Rectal smooth muscle tissue (tissue), 1 donor: ENCODE measurements around the gene ABL2.
"Not testable (repeated sequence)": the region's sequence is repeated elsewhere in the genome, so short reads cannot be mapped to it uniquely, and the experiment has no call there.

ENCODE experiments used
- H3K27ac ChIP-seq: one replicate; pipeline ENCODE4 v1.7.0; 2013; ENCODE audit warnings: low read depth, low read length, inconsistent platforms
- H3K27me3 ChIP-seq: one replicate; pipeline ENCODE4 v1.7.0; 2013; ENCODE audit warnings: low read length; ENCODE audit not compliant: control insufficient read depth, insufficient read depth
- H3K36me3 ChIP-seq: one replicate; pipeline ENCODE4 v1.7.0; 2013; ENCODE audit warnings: low read length; ENCODE audit not compliant: control insufficient read depth, insufficient read depth
- H3K4me1 ChIP-seq: one replicate; pipeline ENCODE4 v1.7.0; 2013; ENCODE audit warnings: low read length; ENCODE audit not compliant: control insufficient read depth, insufficient read depth
- H3K4me3 ChIP-seq: one replicate; pipeline ENCODE4 v1.7.0; 2013; ENCODE audit warnings: low read length
- H3K9ac ChIP-seq: one replicate; pipeline ENCODE4 v1.7.0; 2013; ENCODE audit warnings: low read length

ABL2 gene

GRCh38 chr1:179241530-179242097 is 12.1 kb upstream of the ABL2 start:
- Histone ChIP-seq H3K27me3 (no peaks in the 10 kb centered on the region), H3K9ac (no peak overlapping the region), H3K4me1 (no peaks in the 10 kb centered on the region), H3K36me3 (no peaks in the 10 kb centered on the region), H3K4me3 (no peak overlapping the region), H3K27ac (no peak overlapping the region)

- Histone ChIP-seq H3K36me3 (no peaks in the 10 kb centered on the region), H3K27ac (no peak overlapping the region), H3K27me3 (no peaks in the 10 kb centered on the region), H3K4me1 (no peaks in the 10 kb centered on the region), H3K9ac (no peak overlapping the region), H3K4me3 (no peak overlapping the region)
Measured at GRCh38 chr1:179237222-179237621, 7.7 kb upstream of the ABL2 start.

- H3K9ac ChIP-seq = no peak overlapping the region
- no peaks in the 10 kb centered on the region for H3K27me3 ChIP-seq
- no peaks in the 10 kb centered on the region for H3K36me3 ChIP-seq
- no peak overlapping the region for H3K4me3 ChIP-seq
- H3K4me1 ChIP-seq = no peaks in the 10 kb centered on the region
- H3K27ac ChIP-seq = no peak overlapping the region
Measured at GRCh38 chr1:179234863-179235262, 5.4 kb upstream of the ABL2 start.

- Histone ChIP-seq H3K27me3 (no peaks in the 10 kb centered on the region), H3K4me3 (no peak overlapping the region), H3K4me1 (peaks cover 6% of the 10 kb centered on the region), H3K9ac (no peak overlapping the region), H3K36me3 (no peaks in the 10 kb centered on the region), H3K27ac (no peak overlapping the region)
Measured at GRCh38 chr1:179231923-179232322, 2.4 kb upstream of the ABL2 start.

- H3K36me3 ChIP-seq = no peaks in the 10 kb centered on the region
- no peak overlapping the region for H3K27ac ChIP-seq
- H3K9ac ChIP-seq = no peak overlapping the region
- no peaks in the 10 kb centered on the region for H3K27me3 ChIP-seq
- H3K4me3 ChIP-seq = no peak overlapping the region
- H3K4me1 ChIP-seq = peaks cover 6% of the 10 kb centered on the region
Measured at GRCh38 chr1:179230721-179231120, 1.2 kb upstream of the ABL2 start.

GRCh38 chr1:179230251-179230650 is 774 bp upstream of the ABL2 start:
- Histone ChIP-seq H3K4me3 (no peak overlapping the region), H3K4me1 (peaks cover 6% of the 10 kb centered on the region), H3K9ac (no peak overlapping the region), H3K27ac (no peak overlapping the region), H3K27me3 (no peaks in the 10 kb centered on the region), H3K36me3 (no peaks in the 10 kb centered on the region)

GRCh38 chr1:179228783-179229213 is 679 bp downstream of the ABL2 start:
- Histone ChIP-seq H3K27me3 (no peaks in the 10 kb centered on the region), H3K9ac (no peak overlapping the region), H3K27ac (peak overlapping the region; percentile 75), H3K36me3 (no peaks in the 10 kb centered on the region), H3K4me3 (peak overlapping the region; percentile 61), H3K4me1 (peaks cover 6% of the 10 kb centered on the region)

- Histone ChIP-seq H3K27ac (no peak overlapping the region), H3K27me3 (no peaks in the 10 kb centered on the region), H3K36me3 (no peaks in the 10 kb centered on the region), H3K4me1 (peaks cover 6% of the 10 kb centered on the region), H3K9ac (no peak overlapping the region), H3K4me3 (no peak overlapping the region)
Measured at GRCh38 chr1:179226738-179227137, 2.7 kb downstream of the ABL2 start.

GRCh38 chr1:179224466-179224865 is 5.0 kb downstream of the ABL2 start:
- not testable (repeated sequence) for H3K9ac ChIP-seq, H3K4me1 ChIP-seq, H3K36me3 ChIP-seq, H3K4me3 ChIP-seq, H3K27ac ChIP-seq, H3K27me3 ChIP-seq

- H3K4me1 ChIP-seq, H3K36me3 ChIP-seq, H3K27ac ChIP-seq, H3K27me3 ChIP-seq, H3K9ac ChIP-seq, H3K4me3 ChIP-seq: not testable (repeated sequence)
Measured at GRCh38 chr1:179221121-179221520, 8.4 kb downstream of the ABL2 start.

- H3K9ac ChIP-seq = no peak overlapping the region
- H3K4me1 ChIP-seq = no peaks in the 10 kb centered on the region
- no peak overlapping the region for H3K27ac ChIP-seq
Measured at GRCh38 chr1:179217943-179218507, 11.5 kb downstream of the ABL2 start.

GRCh38 chr1:179213317-179213716 is 16.2 kb downstream of the ABL2 start:
- not testable (repeated sequence) for H3K9ac ChIP-seq, H3K27me3 ChIP-seq, H3K4me1 ChIP-seq, H3K36me3 ChIP-seq, H3K27ac ChIP-seq, H3K4me3 ChIP-seq

More at GRCh38 chr1:179217943-179218507, 11.5 kb downstream of the ABL2 start:
- Histone ChIP-seq H3K36me3 (no peaks in the 10 kb centered on the region), H3K4me3 (no peak overlapping the region), H3K27me3 (no peaks in the 10 kb centered on the region)

- no peak overlapping the region for H3K27ac ChIP-seq
- H3K4me1 ChIP-seq = no peaks in the 10 kb centered on the region
- H3K4me3 ChIP-seq = no peak overlapping the region
- no peaks in the 10 kb centered on the region for H3K27me3 ChIP-seq
- H3K36me3 ChIP-seq = no peaks in the 10 kb centered on the region
- no peak overlapping the region for H3K9ac ChIP-seq
Measured at GRCh38 chr1:179208681-179209477, 20.6 kb downstream of the ABL2 start.
